Activated CD8-positive, alpha-beta memory T cell treated with anti-CD3 and anti-CD28 coated beads for 24 hours (primary cell): Measurements from ENCODE around the gene FBP1.
"Not testable (repeated sequence)": the region's sequence is repeated elsewhere in the genome, so short reads cannot be mapped to it uniquely, and the experiment has no call there.

Experiments
- DNase-seq: peaks from one replicate; pipeline ENCODE4 v3.0.0-alpha.2; 2020

Gene FBP1

DNA sequence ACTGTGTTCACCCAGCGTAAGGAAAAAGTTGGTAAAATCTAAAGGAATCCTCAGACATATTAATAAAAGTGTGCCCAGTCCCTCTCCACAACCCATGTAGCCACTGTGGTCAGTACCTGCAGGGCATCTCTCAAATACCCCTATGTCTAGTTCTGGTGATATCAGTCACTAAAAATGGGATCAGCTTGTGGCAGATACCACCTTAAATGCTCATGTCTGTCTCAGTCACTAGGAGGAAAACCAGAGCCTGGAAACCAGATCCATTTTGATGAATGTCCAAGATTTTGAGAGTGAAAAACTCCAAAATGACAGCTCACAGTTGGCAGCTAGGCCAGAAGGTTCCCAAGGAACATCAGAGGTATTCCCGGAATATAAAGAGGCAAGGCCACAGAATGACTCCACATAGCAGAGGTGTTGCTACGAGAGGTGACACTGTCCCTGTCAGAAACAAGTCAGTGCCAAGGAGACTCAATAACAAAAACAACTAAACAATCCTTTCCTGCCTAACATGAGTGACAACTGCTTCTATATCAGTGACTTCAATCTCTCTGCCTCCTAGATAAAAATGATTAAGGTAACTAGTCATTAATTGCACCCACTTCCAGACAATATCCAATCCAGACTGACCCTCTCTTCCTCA, 70.9 kb downstream of the FBP1 start:
- no peak for DNase-seq

DNA sequence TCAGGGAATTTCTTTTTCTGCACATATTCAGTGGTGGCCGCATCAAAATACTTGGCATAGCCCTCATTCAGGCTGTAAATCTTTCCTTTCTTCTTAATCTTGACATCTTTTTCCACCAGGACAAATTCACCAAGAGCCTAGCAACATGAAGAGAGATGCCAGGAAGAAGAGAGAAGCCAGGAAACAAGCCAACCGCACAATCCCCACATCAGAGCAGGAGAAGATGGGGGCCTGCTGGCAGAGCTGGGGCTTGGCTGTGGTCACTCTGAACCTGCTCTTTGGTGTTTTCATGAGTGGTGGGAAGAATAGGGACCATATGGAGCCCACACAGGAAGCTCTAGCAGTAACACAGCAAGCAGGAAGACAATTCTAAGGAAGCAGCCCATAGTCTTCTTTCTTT, 72.0 kb downstream of the FBP1 start:
- DNase-seq: no peak

DNA sequence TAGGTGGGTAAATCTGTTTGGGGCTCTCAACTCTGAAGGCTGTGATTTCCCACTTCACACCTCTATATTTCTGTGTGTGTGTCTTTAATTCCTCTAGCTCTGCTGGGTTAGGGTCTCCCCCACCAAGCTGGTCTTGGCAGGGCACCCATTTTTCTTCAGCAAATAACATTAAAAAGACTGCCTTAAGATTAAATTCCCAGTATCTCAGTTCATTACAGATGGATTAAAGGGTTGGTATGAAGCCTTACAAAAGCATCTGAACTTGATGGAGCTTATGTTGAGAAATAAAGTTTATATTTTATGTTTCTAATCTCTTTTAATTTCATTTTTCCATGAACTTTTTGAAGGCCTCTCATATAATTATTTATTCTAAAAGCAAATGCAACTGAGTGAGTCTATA, 72.8 kb downstream of the FBP1 start:
- no peak for DNase-seq

DNA sequence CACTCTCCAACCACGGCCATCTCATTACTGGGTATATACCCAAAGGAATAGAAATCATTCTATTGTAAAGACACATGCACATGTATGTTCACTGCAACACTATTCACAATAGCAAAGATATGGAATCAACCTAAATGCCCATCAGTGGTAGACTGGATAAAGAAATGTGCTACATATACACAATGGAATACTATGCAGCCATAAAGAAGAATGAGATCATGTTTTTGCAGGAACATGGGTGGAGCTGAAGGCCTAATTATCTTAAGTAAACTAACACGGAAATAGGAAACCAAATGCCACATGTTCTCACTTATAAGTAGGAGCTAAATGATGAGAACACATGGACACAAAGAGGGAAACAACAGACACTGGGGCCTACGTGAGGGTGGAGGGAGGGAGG, 75.0 kb downstream of the FBP1 start:
- not testable (repeated sequence) for DNase-seq

DNA sequence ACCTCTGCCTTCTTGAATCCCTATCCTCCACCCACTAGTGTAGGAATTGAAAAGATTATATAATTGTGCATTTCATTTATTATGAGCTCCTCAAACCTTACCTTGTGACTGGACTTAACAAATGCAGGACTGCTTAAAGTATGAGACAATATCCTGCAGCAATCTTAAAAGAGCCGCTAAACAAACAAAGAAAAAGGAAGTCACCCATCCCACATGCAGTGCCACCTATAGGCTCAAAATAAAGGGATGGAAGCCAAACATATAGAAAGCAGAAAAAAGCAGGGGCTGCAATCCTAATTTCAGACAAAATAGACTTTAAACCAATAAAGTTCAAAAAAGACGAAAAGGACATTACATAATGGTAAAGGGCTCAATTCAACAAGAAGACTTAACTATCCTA, 75.8 kb downstream of the FBP1 start:
- DNase-seq: no peak

DNA sequence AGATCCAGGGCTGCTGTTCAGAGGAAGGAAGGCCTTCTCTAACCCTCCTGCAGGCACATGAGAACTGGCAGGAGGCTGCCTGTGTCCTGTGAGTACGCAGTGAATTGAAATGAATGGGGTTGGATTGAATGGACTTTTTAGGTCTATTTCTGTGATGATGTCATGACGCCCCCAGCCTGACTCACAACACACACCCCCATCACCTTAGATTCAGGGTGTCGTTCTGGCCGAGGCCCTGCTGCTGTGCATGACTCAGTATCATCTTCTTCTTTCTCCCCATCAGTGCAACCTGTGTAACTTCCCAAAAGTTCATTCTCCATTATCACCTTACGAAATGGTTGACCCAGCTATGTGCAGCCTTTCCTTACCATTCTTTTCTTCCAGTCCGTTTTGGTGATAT, 79.1 kb downstream of the FBP1 start:
- no peak for DNase-seq

DNA sequence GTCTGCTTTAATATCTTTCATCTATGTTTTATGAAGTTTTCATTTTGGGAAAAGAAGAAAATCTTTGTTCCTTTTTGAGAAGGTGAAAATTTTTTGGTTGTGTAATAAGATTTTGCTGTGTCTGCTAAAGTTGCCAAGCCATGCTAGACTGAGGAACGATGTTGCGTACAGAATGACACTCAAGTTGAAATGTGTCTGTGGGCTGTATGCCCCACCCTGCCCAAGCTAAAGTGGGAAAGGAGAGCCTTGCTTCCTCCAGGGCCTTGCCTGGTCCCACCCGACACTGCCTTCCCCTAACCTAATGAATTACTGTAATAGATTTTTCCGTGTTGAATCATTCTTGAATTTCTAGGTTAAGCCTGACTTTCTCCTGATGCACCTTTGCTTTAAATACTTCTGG, 81.9 kb downstream of the FBP1 start:
- DNase-seq: no peak

DNA sequence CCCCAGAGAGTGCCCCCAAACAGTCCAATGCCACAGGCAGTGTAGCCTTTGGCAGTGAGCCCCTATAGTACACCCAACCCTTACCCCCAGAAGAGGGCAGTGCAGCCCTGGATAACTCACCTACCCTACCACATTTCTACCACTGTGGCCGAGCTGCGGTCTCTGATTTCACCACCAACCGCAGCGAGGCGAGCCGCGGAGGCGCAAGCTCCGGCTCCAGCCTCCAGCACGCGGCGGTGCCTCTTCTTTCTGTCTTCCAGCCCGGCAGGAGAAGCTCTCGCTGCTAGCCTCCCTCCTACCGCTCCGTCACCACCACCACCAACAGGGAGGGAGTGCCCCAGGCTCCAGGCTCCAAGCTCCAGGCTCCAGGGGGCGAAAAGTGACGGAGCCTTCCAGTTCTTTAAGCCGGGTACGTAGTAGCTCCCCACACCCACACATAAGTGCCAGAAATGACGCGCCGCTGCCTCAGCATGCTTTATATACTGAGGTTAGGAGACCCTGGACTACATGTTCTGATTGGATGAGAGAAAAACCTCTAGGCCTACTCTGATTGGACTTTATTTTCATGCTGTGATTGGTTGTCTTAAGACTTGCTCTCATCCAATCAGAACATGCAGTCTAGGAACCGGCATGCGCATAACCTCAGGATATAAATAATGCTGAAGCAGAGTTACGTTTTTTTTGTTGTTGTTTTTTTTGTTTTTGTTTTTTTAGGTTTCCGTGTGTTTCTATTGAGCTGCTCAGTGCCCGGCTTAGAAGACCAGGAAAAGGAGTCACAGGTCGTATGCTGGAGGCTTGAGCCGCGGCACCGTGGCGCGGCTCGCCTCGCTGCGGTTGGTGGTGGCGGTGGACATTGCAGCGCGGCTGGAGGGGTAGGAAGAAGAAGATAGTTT, 84.6 kb downstream of the FBP1 start, which contains the start of gene PCAT7:
Gene PCAT7, plus strand, starts transcription at position 645 of the 893 bp plus-strand sequence.
- no peak for DNase-seq

DNA sequence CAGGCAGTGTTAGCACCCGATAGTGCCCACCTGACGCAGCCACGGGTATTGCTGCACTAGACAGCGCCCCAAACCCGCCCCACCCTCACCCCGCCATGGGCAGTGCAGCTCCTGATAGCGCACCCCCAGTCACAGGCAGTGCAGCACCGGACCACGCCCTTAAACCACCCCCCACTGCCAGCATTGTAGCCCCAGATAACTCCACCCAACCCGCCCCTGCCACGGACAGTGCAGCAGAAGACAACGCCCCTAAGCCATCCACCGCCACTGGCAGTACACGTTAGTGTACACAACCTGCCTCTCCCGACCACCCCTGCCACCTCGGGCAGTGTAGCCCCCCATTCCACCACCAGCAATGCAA, 85.3 kb downstream of the FBP1 start:
- DNase-seq: no peak
